Forelimb muscle (tissue), 1 donor: ENCODE measurements around the gene GMCL1. TPM values are rescaled to one million over a fixed set of nuclear protein-coding genes. Genes with fewer than 3 reads are reported as not detected.
"Not testable (repeated sequence)": the region's sequence is repeated elsewhere in the genome, so short reads cannot be mapped to it uniquely, and the experiment has no call there.

Experiments used
- DNase-seq: peaks from one replicate; pipeline ENCODE4 v3.0.0-alpha.2; 2013; ENCODE audit warnings: low read depth
- polyA plus RNA-seq: library from polyadenylated mRNA; unstranded; fragments of 120-200 nt; gene quantifications from one replicate; pipeline ENCODE4 v1.2.1, GENCODE V29; 2013; ENCODE audit not compliant: insufficient read length

GMCL1 gene
- polyA plus RNA-seq = 8.8 TPM

- DNase-seq = peak; percentile 83
These were observed at the start of gene GMCL1 for GRCh38 chr2:69829256-69830044. GMCL1 (plus strand) TSS chr2:69829660; CDS start chr2:69829893, 233 bp downstream.

GRCh38 chr2:69780921-69781320 is 48.5 kb upstream of the GMCL1 start:
- DNase-seq = no peak

GRCh38 chr2:69781321-69782248 is 47.9 kb upstream of the GMCL1 start:
- DNase-seq = no peak

GRCh38 chr2:69784228-69784627 is 45.2 kb upstream of the GMCL1 start:
- no peak for DNase-seq

- no peak for DNase-seq
These were observed 44.1 kb upstream of the GMCL1 start for GRCh38 chr2:69785358-69785757.

- DNase-seq = no peak
These were observed 43.4 kb upstream of the GMCL1 start for GRCh38 chr2:69786052-69786560.

- DNase-seq = no peak
These were observed 40.2 kb upstream of the GMCL1 start for GRCh38 chr2:69789175-69789721.

- no peak for DNase-seq
These were observed 39.5 kb upstream of the GMCL1 start for GRCh38 chr2:69789772-69790600.

- no peak for DNase-seq
These were observed 38.9 kb upstream of the GMCL1 start for GRCh38 chr2:69790601-69790959.

- no peak for DNase-seq
These were observed 38.4 kb upstream of the GMCL1 start for GRCh38 chr2:69791045-69791444.

- no peak for DNase-seq
These were observed 33.3 kb upstream of the GMCL1 start for GRCh38 chr2:69796174-69796573.

- no peak for DNase-seq
These were observed 32.2 kb upstream of the GMCL1 start for GRCh38 chr2:69797235-69797634.

GRCh38 chr2:69797836-69798289 is 31.6 kb upstream of the GMCL1 start:
- DNase-seq = no peak

- no peak for DNase-seq
These were observed 31.1 kb upstream of the GMCL1 start for GRCh38 chr2:69798290-69798908.

- no peak for DNase-seq
These were observed 30.4 kb upstream of the GMCL1 start for GRCh38 chr2:69798909-69799526.

- no peak for DNase-seq
These were observed 27.6 kb upstream of the GMCL1 start for GRCh38 chr2:69801745-69802290.

- not testable (repeated sequence) for DNase-seq
These were observed 26.6 kb upstream of the GMCL1 start for GRCh38 chr2:69802781-69803367.

- DNase-seq = no peak
These were observed 25.0 kb upstream of the GMCL1 start for GRCh38 chr2:69804416-69804815.

- no peak for DNase-seq
These were observed 23.6 kb upstream of the GMCL1 start for GRCh38 chr2:69805887-69806286.
